Neural progenitor cell (in vitro differentiated cells): ENCODE results near the gene SLC2A4. TPM values are rescaled to one million over a fixed set of nuclear protein-coding genes. Genes with fewer than 3 reads are reported as not detected.

Experiments
- DNase-seq: peaks from one replicate; pipeline ENCODE4 v3.0.0-alpha.2; 2016; ENCODE audit warnings: low spot score
- H2AFZ ChIP-seq: fragments of 200-600 bp; sonication (generic); replicated peaks from 2 replicates; pipeline ENCODE4 v1.6.1; 2016; ENCODE audit warnings: antibody characterized with exemption
- H3F3A ChIP-seq: fragments of 200-600 bp; sonication (generic); 2 replicates; pipeline ENCODE4 v1.6.1; 2016; ENCODE audit warnings: antibody characterized with exemption, low read depth
- H3K27ac ChIP-seq: fragments of 200-600 bp; sonication (generic); 2 replicates; pipeline ENCODE4 v1.5.1; 2016; ENCODE audit warnings: mild to moderate bottlenecking
- H3K27me3 ChIP-seq: fragments of 200-600 bp; sonication (generic); 2 replicates; pipeline ENCODE4 v1.6.1; 2016; ENCODE audit warnings: mild to moderate bottlenecking, moderate library complexity
- H3K36me3 ChIP-seq: fragments of 200-600 bp; sonication (generic); 2 replicates; pipeline ENCODE4 v1.5.1; 2016
- H3K4me1 ChIP-seq: fragments of 200-600 bp; sonication (generic); 2 replicates; pipeline ENCODE4 v1.6.1; 2016; ENCODE audit warnings: mixed run types
- H3K4me2 ChIP-seq: fragments of 200-600 bp; sonication (generic); 2 replicates; pipeline ENCODE4 v1.6.1; 2016
- H3K4me3 ChIP-seq: fragments of 200-600 bp; sonication (generic); 2 replicates; pipeline ENCODE4 v1.5.1; 2016
- H3K79me2 ChIP-seq: fragments of 200-600 bp; sonication (generic); 2 replicates; pipeline ENCODE4 v1.6.1; 2016; ENCODE audit warnings: low read depth
- H3K9ac ChIP-seq: fragments of 200-600 bp; sonication (generic); 2 replicates; pipeline ENCODE4 v1.6.1; 2016
- H3K9me3 ChIP-seq: fragments of 200-600 bp; sonication (generic); 2 replicates; pipeline ENCODE4 v1.5.1; 2016; ENCODE audit warnings: low read depth
- H4K20me1 ChIP-seq: fragments of 200-600 bp; sonication (generic); 2 replicates; pipeline ENCODE4 v1.6.1; 2016; ENCODE audit warnings: low read depth
- H3K27ac Mint-ChIP-seq: 3 replicates; pipeline ENCODE4 v1.8.0; 2021; ENCODE audit warnings: mixed read lengths
- H3K27me3 Mint-ChIP-seq: 2 replicates; pipeline ENCODE4 v1.8.0; 2022; ENCODE audit warnings: low read depth, mild to moderate bottlenecking, inconsistent platforms, moderate library complexity, mixed read lengths; ENCODE audit not compliant: insufficient read depth
- H3K36me3 Mint-ChIP-seq: 3 replicates; pipeline ENCODE4 v1.8.0; 2021; ENCODE audit warnings: mixed read lengths
- H3K4me1 Mint-ChIP-seq: 3 replicates; pipeline ENCODE4 v1.8.0; 2021; ENCODE audit warnings: mixed read lengths
- H3K4me3 Mint-ChIP-seq: 3 replicates; pipeline ENCODE4 v1.8.0; 2021; ENCODE audit warnings: mild to moderate bottlenecking, moderate library complexity, mixed read lengths
- H3K9me3 Mint-ChIP-seq: 3 replicates; pipeline ENCODE4 v1.8.0; 2020; ENCODE audit warnings: mixed read lengths
- EZH2 ChIP-seq: fragments of 200-600 bp; sonication (generic); IDR thresholded peaks from 2 replicates; pipeline ENCODE4 v1.6.1; 2017; ENCODE audit warnings: antibody characterized with exemption, mild to moderate bottlenecking, moderate library complexity
- EZH2phosphoT487 ChIP-seq: fragments of 200-600 bp; sonication (generic); IDR thresholded peaks from 2 replicates; pipeline ENCODE4 v1.6.1; 2017; ENCODE audit warnings: antibody characterized with exemption
- total RNA-seq: library from RNA; depleted of rRNA; stranded (reverse); fragments of >200 nt; gene quantifications from 2 replicates; pipeline ENCODE4 v1.2.3, GENCODE V29; 2015; ENCODE audit warnings: low replicate concordance
- TF ChIP-seq, protein P1 (sequence below): fragments of 200-600 bp; sonication (generic); IDR thresholded peaks from 2 replicates; pipeline ENCODE4 v1.5.1; 2017; ENCODE audit warnings: antibody characterized with exemption, mild to moderate bottlenecking

The SLC2A4 gene
- total RNA-seq, 1 donor from 2014 or later = 1.7 TPM

DNA sequence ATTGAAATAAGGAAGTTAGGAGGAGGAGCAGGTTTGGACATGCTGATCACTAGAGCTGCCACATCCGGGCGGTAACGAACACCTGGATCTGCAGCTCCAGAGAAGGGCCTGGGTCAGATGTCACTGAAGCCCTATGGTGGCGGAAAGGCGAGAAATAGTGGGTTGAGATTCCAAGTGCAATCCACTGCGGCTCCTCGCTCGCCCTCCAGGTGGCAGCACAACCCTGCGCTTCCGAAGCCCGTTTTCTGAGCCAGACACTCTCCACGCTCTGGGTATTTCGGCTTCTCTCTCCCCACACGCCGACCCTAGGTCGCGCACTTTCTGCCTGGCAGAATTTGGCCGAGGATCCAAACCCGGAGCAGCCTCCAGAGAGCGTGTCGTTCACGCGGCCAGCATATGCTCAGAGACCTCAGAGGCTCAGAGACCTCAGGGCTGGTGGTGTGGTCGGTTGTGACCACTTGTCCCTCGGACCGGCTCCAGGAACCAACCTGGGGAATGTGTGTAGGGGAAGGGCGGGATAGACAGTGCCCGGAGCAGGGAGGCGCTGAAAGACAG, 922 bp upstream of the SLC2A4 start:
- Mint-ChIP-seq H3K4me1 (peaks cover 18% of the 10 kb centered on the region), H3K27me3 (peaks cover 17% of the 10 kb centered on the region), H3K36me3 (no peaks in the 10 kb centered on the region), H3K27ac (no peak overlapping the region), H3K9me3 (peaks cover 1% of the 10 kb centered on the region), H3K4me3 (peak overlapping the region; percentile 88)
- H3K27me3 ChIP-seq = peaks cover 47% of the 10 kb centered on the region
- no peaks in the 10 kb centered on the region for H3K36me3 ChIP-seq
- H2AFZ ChIP-seq = peak overlapping the region; percentile 18
- H3K4me2 ChIP-seq = peak overlapping the region; percentile 76
- peak; percentile 92 for DNase-seq
- H3K4me3 ChIP-seq = peak overlapping the region; percentile 56
- peaks cover 4% of the 10 kb centered on the region for H3K4me1 ChIP-seq
- no peaks in the 10 kb centered on the region for H3K9me3 ChIP-seq
- TF ChIP-seq, protein P1, sequence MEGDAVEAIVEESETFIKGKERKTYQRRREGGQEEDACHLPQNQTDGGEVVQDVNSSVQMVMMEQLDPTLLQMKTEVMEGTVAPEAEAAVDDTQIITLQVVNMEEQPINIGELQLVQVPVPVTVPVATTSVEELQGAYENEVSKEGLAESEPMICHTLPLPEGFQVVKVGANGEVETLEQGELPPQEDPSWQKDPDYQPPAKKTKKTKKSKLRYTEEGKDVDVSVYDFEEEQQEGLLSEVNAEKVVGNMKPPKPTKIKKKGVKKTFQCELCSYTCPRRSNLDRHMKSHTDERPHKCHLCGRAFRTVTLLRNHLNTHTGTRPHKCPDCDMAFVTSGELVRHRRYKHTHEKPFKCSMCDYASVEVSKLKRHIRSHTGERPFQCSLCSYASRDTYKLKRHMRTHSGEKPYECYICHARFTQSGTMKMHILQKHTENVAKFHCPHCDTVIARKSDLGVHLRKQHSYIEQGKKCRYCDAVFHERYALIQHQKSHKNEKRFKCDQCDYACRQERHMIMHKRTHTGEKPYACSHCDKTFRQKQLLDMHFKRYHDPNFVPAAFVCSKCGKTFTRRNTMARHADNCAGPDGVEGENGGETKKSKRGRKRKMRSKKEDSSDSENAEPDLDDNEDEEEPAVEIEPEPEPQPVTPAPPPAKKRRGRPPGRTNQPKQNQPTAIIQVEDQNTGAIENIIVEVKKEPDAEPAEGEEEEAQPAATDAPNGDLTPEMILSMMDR = peak; percentile 80
- TF ChIP-seq EZH2phosphoT487 (no peak), EZH2 (peak; percentile 23)
- H4K20me1 ChIP-seq = peaks cover 16% of the 10 kb centered on the region
- no peak overlapping the region for H3K27ac ChIP-seq
- H3K9ac ChIP-seq = no peak overlapping the region
- no peaks in the 10 kb centered on the region for H3K79me2 ChIP-seq
- peaks cover 16% of the 10 kb centered on the region for H3F3A ChIP-seq

DNA sequence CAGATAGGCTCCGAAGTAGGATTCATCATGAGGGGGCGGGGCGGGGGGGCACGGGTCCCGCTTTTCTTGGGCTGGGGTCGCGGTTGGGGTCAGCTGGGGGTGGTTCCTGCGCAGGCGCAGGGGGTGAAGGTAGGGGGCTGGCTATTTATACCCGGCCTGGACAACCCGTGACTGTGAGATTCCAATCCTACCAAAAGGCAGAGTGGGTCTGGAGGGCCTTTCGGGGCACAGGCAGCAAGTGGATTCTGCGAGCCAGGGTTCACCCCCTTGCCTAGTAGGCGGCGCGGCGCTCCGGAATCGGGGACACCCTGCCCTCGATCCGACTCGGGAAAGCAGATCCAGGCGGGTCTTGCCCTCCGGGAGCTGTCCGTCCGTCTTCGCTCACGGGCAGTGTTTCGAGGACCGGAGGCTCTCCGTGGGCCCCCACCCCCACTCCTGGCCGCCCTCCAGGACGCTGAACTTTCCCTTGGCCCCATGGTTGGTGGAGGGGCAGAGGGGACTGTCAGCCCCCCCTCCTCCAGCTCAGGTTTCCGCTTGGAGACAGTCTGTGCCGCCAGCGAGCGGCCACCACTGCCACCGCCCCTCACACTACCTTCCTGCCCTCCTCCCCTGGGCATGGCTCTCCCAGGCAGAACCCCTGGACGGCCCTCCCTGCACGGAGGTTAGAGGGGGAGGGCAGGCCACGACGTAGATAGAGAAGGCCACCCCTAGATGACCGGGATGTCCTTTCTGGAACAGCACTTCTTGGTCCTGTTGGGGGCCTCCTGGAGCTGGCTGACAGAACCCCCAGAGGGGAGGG, 634 bp downstream of the SLC2A4 start:
- DNase-seq = no peak
- Histone ChIP-seq H3F3A (peaks cover 16% of the 10 kb centered on the region), H4K20me1 (peaks cover 16% of the 10 kb centered on the region), H3K27ac (no peak overlapping the region), H3K36me3 (no peaks in the 10 kb centered on the region), H3K4me1 (peaks cover 4% of the 10 kb centered on the region), H3K9ac (no peak overlapping the region), H3K9me3 (no peaks in the 10 kb centered on the region), H3K27me3 (peaks cover 47% of the 10 kb centered on the region), H3K4me2 (peak overlapping the region; percentile 76), H3K79me2 (no peaks in the 10 kb centered on the region), H2AFZ (peak overlapping the region; percentile 71), H3K4me3 (peak overlapping the region; percentile 56)
- Mint-ChIP-seq H3K9me3 (peaks cover 1% of the 10 kb centered on the region), H3K27me3 (peaks cover 18% of the 10 kb centered on the region), H3K36me3 (peaks cover 1% of the 10 kb centered on the region), H3K27ac (no peak overlapping the region), H3K4me3 (peak overlapping the region; percentile 88), H3K4me1 (peaks cover 18% of the 10 kb centered on the region)
- no peak for TF ChIP-seq EZH2
- peak; percentile 19 for TF ChIP-seq EZH2phosphoT487

- Histone ChIP-seq H3K79me2 (no peaks in the 10 kb centered on the region), H3K9ac (no peak overlapping the region), H3K36me3 (no peaks in the 10 kb centered on the region), H3K4me2 (peak overlapping the region; percentile 76), H4K20me1 (peaks cover 16% of the 10 kb centered on the region), H2AFZ (no peak overlapping the region), H3K27me3 (peaks cover 47% of the 10 kb centered on the region), H3K4me3 (peak overlapping the region; percentile 56), H3K4me1 (peaks cover 4% of the 10 kb centered on the region), H3K9me3 (no peaks in the 10 kb centered on the region), H3K27ac (no peak overlapping the region), H3F3A (peaks cover 16% of the 10 kb centered on the region)
- H3K27ac Mint-ChIP-seq = no peak overlapping the region
- H3K4me3 Mint-ChIP-seq = peak overlapping the region; percentile 88
- peaks cover 1% of the 10 kb centered on the region for H3K9me3 Mint-ChIP-seq
- H3K4me1 Mint-ChIP-seq = peaks cover 18% of the 10 kb centered on the region
- TF ChIP-seq EZH2phosphoT487 = no peak
- no peak for TF ChIP-seq EZH2
- TF ChIP-seq, protein P1 = no peak
- DNase-seq = no peak
- H3K27me3 Mint-ChIP-seq = peaks cover 18% of the 10 kb centered on the region
- peaks cover 1% of the 10 kb centered on the region for H3K36me3 Mint-ChIP-seq
These were observed 1.3 kb downstream of the SLC2A4 start for GRCh38 chr17:7282752-7283321.
